ENCODE results near the gene NPDC1.

The NPDC1 gene

GRCh38 chr9:137002646-137003041 is 43.3 kb downstream of the NPDC1 start:
- no peak for ATAC-seq

GRCh38 chr9:137001857-137002645 is 43.9 kb downstream of the NPDC1 start:
- TF ChIP-seq ZNF8 (CRISPR knock-in tag; IDR thresholded peaks at IDR 0.05): no peak
- TF ChIP-seq TCF4 (CRISPR knock-in tag; IDR thresholded peaks at IDR 0.05; ENCODE audit: borderline replicate concordance): no peak
- TF ChIP-seq ISL1 (CRISPR knock-in tag; IDR thresholded peaks at IDR 0.05): no peak
- TF ChIP-seq ZFP3 (CRISPR knock-in tag; IDR thresholded peaks at IDR 0.05): no peak
- TF ChIP-seq ZC3H10 (CRISPR knock-in tag; IDR thresholded peaks at IDR 0.05): no peak
- TF ChIP-seq, protein P1, sequence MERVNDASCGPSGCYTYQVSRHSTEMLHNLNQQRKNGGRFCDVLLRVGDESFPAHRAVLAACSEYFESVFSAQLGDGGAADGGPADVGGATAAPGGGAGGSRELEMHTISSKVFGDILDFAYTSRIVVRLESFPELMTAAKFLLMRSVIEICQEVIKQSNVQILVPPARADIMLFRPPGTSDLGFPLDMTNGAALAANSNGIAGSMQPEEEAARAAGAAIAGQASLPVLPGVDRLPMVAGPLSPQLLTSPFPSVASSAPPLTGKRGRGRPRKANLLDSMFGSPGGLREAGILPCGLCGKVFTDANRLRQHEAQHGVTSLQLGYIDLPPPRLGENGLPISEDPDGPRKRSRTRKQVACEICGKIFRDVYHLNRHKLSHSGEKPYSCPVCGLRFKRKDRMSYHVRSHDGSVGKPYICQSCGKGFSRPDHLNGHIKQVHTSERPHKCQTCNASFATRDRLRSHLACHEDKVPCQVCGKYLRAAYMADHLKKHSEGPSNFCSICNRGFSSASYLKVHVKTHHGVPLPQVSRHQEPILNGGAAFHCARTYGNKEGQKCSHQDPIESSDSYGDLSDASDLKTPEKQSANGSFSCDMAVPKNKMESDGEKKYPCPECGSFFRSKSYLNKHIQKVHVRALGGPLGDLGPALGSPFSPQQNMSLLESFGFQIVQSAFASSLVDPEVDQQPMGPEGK (CRISPR knock-in tag; IDR thresholded peaks at IDR 0.05; ENCODE audit: borderline replicate concordance): no peak
- no peak for TF ChIP-seq CREB5 (CRISPR knock-in tag; IDR thresholded peaks at IDR 0.05; ENCODE audit: low read depth)
- TF ChIP-seq ZNF70 (CRISPR knock-in tag; IDR thresholded peaks at IDR 0.05): no peak
- no peak for TF ChIP-seq TSHZ2 (CRISPR knock-in tag; IDR thresholded peaks at IDR 0.05)
- TF ChIP-seq GLIS3 (CRISPR knock-in tag; IDR thresholded peaks at IDR 0.05): no peak
- no peak for TF ChIP-seq ZFP30 (CRISPR knock-in tag; IDR thresholded peaks at IDR 0.05)
- no peak for TF ChIP-seq CSDC2 (CRISPR knock-in tag; IDR thresholded peaks at IDR 0.05)
- TF ChIP-seq RARB (CRISPR knock-in tag; IDR thresholded peaks at IDR 0.05): no peak
- TF ChIP-seq ARNTL (CRISPR knock-in tag; IDR thresholded peaks at IDR 0.05; ENCODE audit: borderline replicate concordance, low read depth): no peak
- TF ChIP-seq ZNF565 (CRISPR knock-in tag; conservative IDR thresholded peaks at IDR 0.05; ENCODE audit: low read depth): no peak
- no peak for TF ChIP-seq BACH2 (CRISPR knock-in tag; IDR thresholded peaks at IDR 0.05; ENCODE audit: borderline replicate concordance)
- no peak for TF ChIP-seq OSR1 (CRISPR knock-in tag; IDR thresholded peaks at IDR 0.05)
- no peak for TF ChIP-seq TOX (CRISPR knock-in tag; IDR thresholded peaks at IDR 0.05; ENCODE audit: borderline replicate concordance)
- no peak for TF ChIP-seq ESRRG (CRISPR knock-in tag; IDR thresholded peaks at IDR 0.05)
- TF ChIP-seq POU6F1 (CRISPR knock-in tag; IDR thresholded peaks at IDR 0.05; ENCODE audit: borderline replicate concordance, low read depth): no peak
- ATAC-seq: no peak

More at GRCh38 chr9:137002646-137003041, 43.3 kb downstream of the NPDC1 start:
- no peak for TF ChIP-seq ZNF70 (CRISPR knock-in tag; IDR thresholded peaks at IDR 0.05)
- no peak for TF ChIP-seq SNAI2 (CRISPR knock-in tag; IDR thresholded peaks at IDR 0.05)
- TF ChIP-seq BACH2 (CRISPR knock-in tag; IDR thresholded peaks at IDR 0.05; ENCODE audit: borderline replicate concordance): no peak
- TF ChIP-seq GLIS3 (CRISPR knock-in tag; IDR thresholded peaks at IDR 0.05): no peak
- TF ChIP-seq TSHZ2 (CRISPR knock-in tag; IDR thresholded peaks at IDR 0.05): no peak
- TF ChIP-seq ARNTL (CRISPR knock-in tag; IDR thresholded peaks at IDR 0.05; ENCODE audit: borderline replicate concordance, low read depth): no peak

Measured in SK-N-SH treated with all-trans-retinoic acid at 6 μM for 48 hours (cell line).